Stimulated activated CD4-positive, alpha-beta T cell treated with anti-CD3 and anti-CD28 coated beads, Interleukin-15, amount 100 ng/mL, for 24 hours (primary cell): ENCODE results near the gene CYP4F3.
"Not testable (repeated sequence)": the region's sequence is repeated elsewhere in the genome, so short reads cannot be mapped to it uniquely, and the experiment has no call there.

Source experiments
- DNase-seq: peaks from one replicate; pipeline ENCODE4 v3.0.0-alpha.2; 2020

The CYP4F3 gene

GRCh38 chr19:15640294-15640903 lies at the start of gene CYP4F3:
Gene CYP4F3 (plus strand): TSS chr19:15640897. CDS start chr19:15641416, 519 bp downstream.
- DNase-seq = no peak

- no peak for DNase-seq
Measured at GRCh38 chr19:15591796-15592195, 48.9 kb upstream of the CYP4F3 start.

- DNase-seq = not testable (repeated sequence)
Measured at GRCh38 chr19:15592506-15592905, 48.2 kb upstream of the CYP4F3 start.

- DNase-seq = not testable (repeated sequence)
Measured at GRCh38 chr19:15593766-15594165, 46.9 kb upstream of the CYP4F3 start.

- no peak for DNase-seq
Measured at GRCh38 chr19:15595069-15595468, 45.6 kb upstream of the CYP4F3 start.

- DNase-seq = not testable (repeated sequence)
Measured at GRCh38 chr19:15607978-15608925, 32.4 kb upstream of the CYP4F3 start.

GRCh38 chr19:15609261-15609660 lies 31.4 kb upstream of the CYP4F3 start:
- no peak for DNase-seq

- no peak for DNase-seq
Measured at GRCh38 chr19:15612342-15612741, 28.4 kb upstream of the CYP4F3 start.

GRCh38 chr19:15613338-15613737 lies 27.4 kb upstream of the CYP4F3 start:
- DNase-seq = no peak

- no peak for DNase-seq
Measured at GRCh38 chr19:15614507-15615379, 26.0 kb upstream of the CYP4F3 start, which contains the start of gene CYP4F8. Gene CYP4F8 (plus strand): TSS chr19:15615218. CDS start chr19:15615617, 399 bp downstream.

- DNase-seq = no peak
Measured at GRCh38 chr19:15615526-15615925, 25.2 kb upstream of the CYP4F3 start.

GRCh38 chr19:15616183-15616582 lies 24.5 kb upstream of the CYP4F3 start:
- no peak for DNase-seq

GRCh38 chr19:15616627-15617270 lies 23.9 kb upstream of the CYP4F3 start:
- DNase-seq = no peak

- DNase-seq = no peak
Measured at GRCh38 chr19:15618321-15618720, 22.4 kb upstream of the CYP4F3 start.

- DNase-seq = no peak
Measured at GRCh38 chr19:15621801-15622200, 18.9 kb upstream of the CYP4F3 start.

- DNase-seq = no peak
Measured at GRCh38 chr19:15622991-15623390, 17.7 kb upstream of the CYP4F3 start.

- DNase-seq = no peak
Measured at GRCh38 chr19:15623711-15624318, 16.9 kb upstream of the CYP4F3 start.

- no peak for DNase-seq
Measured at GRCh38 chr19:15628236-15629002, 12.3 kb upstream of the CYP4F3 start.

- DNase-seq = peak; percentile 89
Measured at GRCh38 chr19:15629003-15629880, 11.5 kb upstream of the CYP4F3 start.

- DNase-seq = peak; percentile 11
Measured at GRCh38 chr19:15631817-15632216, 8.9 kb upstream of the CYP4F3 start.
